ENCODE measurements around the gene IQSEC2. TPM values are rescaled to one million over a fixed set of nuclear protein-coding genes. Genes with fewer than 3 reads are reported as not detected.

IQSEC2 gene
- total and polyA plus RNA-seq, 2 experiments from 2014 or later: 4.4 to 7.0 TPM

GRCh38 chrX:53224860-53225797, 56.3 kb downstream of the IQSEC2 start, which contains the start of gene KDM5C:
Gene KDM5C, minus strand, starts transcription at chrX:53225207. Its CDS starts 318 bp downstream, at chrX:53224889.
- H3K9me2 ChIP-seq (replicated peaks; ENCODE audit: insufficient read depth): no peaks in the 10 kb centered on the region
- peak within 1 kb of the TSS; percentile 99 for H3K27ac ChIP-seq
- H3K4me1 ChIP-seq (ENCODE audit: insufficient read depth): peaks cover 22% of the 10 kb centered on the region
- H3K4me2 ChIP-seq: peak within 1 kb of the TSS; percentile 91
- H3K27me3 ChIP-seq: no peaks in the 10 kb centered on the region
- peak within 1 kb of the TSS; percentile 86 for H2AFZ ChIP-seq
- H3K9me3 ChIP-seq (ENCODE audit: low read depth): no peaks in the 10 kb centered on the region
- H3K36me3 ChIP-seq (replicated peaks; ENCODE audit: insufficient read depth, low read depth): no peaks in the 10 kb centered on the region
- peak within 1 kb of the TSS; percentile 89 for H3K4me3 ChIP-seq
- peaks cover 42% of the 10 kb centered on the region for H4K20me1 ChIP-seq (ENCODE audit: insufficient read depth, poor library complexity, severe bottlenecking)
- WGBS (ENCODE audit: low lambda C conversion rate, missing lambda C conversion rate): under 1% methylated on average over 67 of the region's 67 CpGs
- TF ChIP-seq CTCF (IDR thresholded peaks at IDR 0.05; ENCODE audit: poor library complexity): no peak
- no peak for TF ChIP-seq EZH2 (IDR thresholded peaks at IDR 0.05; ENCODE audit: borderline replicate concordance)
- no peak for TF ChIP-seq EZH2phosphoT487 (IDR thresholded peaks at IDR 0.05; ENCODE audit: low read depth, severe bottlenecking, unreplicated experiment)
- DNase-seq (ENCODE audit: low spot score): peak; percentile 97
- H3K79me2 ChIP-seq: peaks cover 48% of the 10 kb centered on the region

GRCh38 chrX:53223955-53224859, 57.2 kb downstream of the IQSEC2 start:
- Histone ChIP-seq H2AFZ (peak overlapping the region; percentile 86), H3K27ac (peak overlapping the region; percentile 99), H3K27me3 (no peaks in the 10 kb centered on the region), H3K4me1 (ENCODE audit: insufficient read depth) (peaks cover 22% of the 10 kb centered on the region), H3K4me3 (peak overlapping the region; percentile 89), H3K9me2 (replicated peaks; ENCODE audit: insufficient read depth) (no peaks in the 10 kb centered on the region), H3K4me2 (peak overlapping the region; percentile 91), H4K20me1 (ENCODE audit: insufficient read depth, poor library complexity, severe bottlenecking) (peaks cover 51% of the 10 kb centered on the region), H3K9me3 (ENCODE audit: low read depth) (no peaks in the 10 kb centered on the region), H3K79me2 (peaks cover 58% of the 10 kb centered on the region), H3K36me3 (replicated peaks; ENCODE audit: insufficient read depth, low read depth) (no peaks in the 10 kb centered on the region)
- peak; percentile 35 for DNase-seq (ENCODE audit: low spot score)
- 2% methylated on average over 32 of the region's 40 CpGs for WGBS (ENCODE audit: low lambda C conversion rate, missing lambda C conversion rate)
- TF ChIP-seq EZH2phosphoT487 (IDR thresholded peaks at IDR 0.05; ENCODE audit: low read depth, severe bottlenecking, unreplicated experiment): no peak

GRCh38 chrX:53223068-53223693, 58.2 kb downstream of the IQSEC2 start:
- Histone ChIP-seq H4K20me1 (ENCODE audit: insufficient read depth, poor library complexity, severe bottlenecking) (peaks cover 61% of the 10 kb centered on the region), H3K36me3 (replicated peaks; ENCODE audit: insufficient read depth, low read depth) (no peaks in the 10 kb centered on the region), H3K4me1 (ENCODE audit: insufficient read depth) (peaks cover 22% of the 10 kb centered on the region), H3K79me2 (peaks cover 63% of the 10 kb centered on the region), H2AFZ (no peak overlapping the region), H3K9me2 (replicated peaks; ENCODE audit: insufficient read depth) (no peaks in the 10 kb centered on the region), H3K9me3 (ENCODE audit: low read depth) (no peaks in the 10 kb centered on the region), H3K4me3 (peak overlapping the region; percentile 89), H3K27ac (no peak overlapping the region), H3K4me2 (peak overlapping the region; percentile 91), H3K27me3 (no peaks in the 10 kb centered on the region)
- TF ChIP-seq EZH2 (IDR thresholded peaks at IDR 0.05; ENCODE audit: borderline replicate concordance) (no peak), EZH2phosphoT487 (IDR thresholded peaks at IDR 0.05; ENCODE audit: low read depth, severe bottlenecking, unreplicated experiment) (no peak), CTCF (IDR thresholded peaks at IDR 0.05; ENCODE audit: poor library complexity) (peak; percentile 26)
- no peak for DNase-seq (ENCODE audit: low spot score)
- WGBS (ENCODE audit: low lambda C conversion rate, missing lambda C conversion rate): 63% methylated on average over 2 of the region's 2 CpGs

Small RNA genes lying within 50 kb of the gene (small RNA-seq; reads per million reads assigned to genes)
- gene RF00019: not detected

Other genes with a start within 250 kb of the IQSEC2 start
- gene GPR173, start 232.8 kb downstream of the IQSEC2 start, total RNA-seq: 2.2 and 3.4 TPM in 2 replicates
- 1.2 TPM in 2 replicates for gene GPR173, start 232.8 kb downstream of the IQSEC2 start, polyA plus RNA-seq
- 33.5 and 38.2 TPM in 2 replicates for gene TSPYL2, start 199.2 kb downstream of the IQSEC2 start, total RNA-seq
- 78.6 and 110 TPM in 2 replicates for gene TSPYL2, start 199.2 kb downstream of the IQSEC2 start, polyA plus RNA-seq
- gene KANTR, start 187.4 kb downstream of the IQSEC2 start, total RNA-seq: 7.1 and 12.5 TPM in 2 replicates
- 4.0 and 4.8 TPM in 2 replicates for gene KANTR, start 187.4 kb downstream of the IQSEC2 start, polyA plus RNA-seq
- 107 and 144 TPM in 2 replicates for gene KDM5C, start 56.4 kb downstream of the IQSEC2 start, total RNA-seq
- gene KDM5C, start 56.4 kb downstream of the IQSEC2 start, polyA plus RNA-seq: 74.5 and 85.5 TPM in 2 replicates
- gene SMC1A, start 141.1 kb upstream of the IQSEC2 start, total RNA-seq: 14.0 and 15.3 TPM in 2 replicates
- gene SMC1A, start 141.1 kb upstream of the IQSEC2 start, polyA plus RNA-seq: 17.3 and 24.7 TPM in 2 replicates
- gene RIBC1, start 141.3 kb upstream of the IQSEC2 start, total RNA-seq: 0.24 and 1.1 TPM in 2 replicates
- gene RIBC1, start 141.3 kb upstream of the IQSEC2 start, polyA plus RNA-seq: 0.86 and 1.2 TPM in 2 replicates
- gene HSD17B10, start 152.8 kb upstream of the IQSEC2 start, total RNA-seq: 66.1 and 70.8 TPM in 2 replicates
- 95.9 and 98.0 TPM in 2 replicates for gene HSD17B10, start 152.8 kb upstream of the IQSEC2 start, polyA plus RNA-seq

Data from hepatocyte (in vitro differentiated cells).